Brain microvascular endothelial cell (primary cell): ENCODE data around the gene SLC66A2.

ENCODE experiments used
- DNase-seq: peaks from one replicate; pipeline ENCODE4 v3.0.0-alpha.2; 2020
- H3K27ac ChIP-seq: fragments of 250-450 bp; sonication (Bioruptor Pico); 2 replicates; pipeline ENCODE4 v1.5.1; 2020; ENCODE audit warnings: mild to moderate bottlenecking, moderate library complexity
- H3K27me3 ChIP-seq: fragments of 250-450 bp; sonication (Bioruptor Pico); replicated peaks from 2 replicates; pipeline ENCODE4 v1.5.1; 2020; ENCODE audit warnings: mild to moderate bottlenecking
- H3K36me3 ChIP-seq: fragments of 250-450 bp; sonication (Bioruptor Pico); replicated peaks from 2 replicates; pipeline ENCODE4 v1.5.1; 2020; ENCODE audit warnings: mild to moderate bottlenecking
- H3K4me3 ChIP-seq: 2 replicates; pipeline ENCODE4 v1.5.1; 2011; ENCODE audit warnings: low read depth, mild to moderate bottlenecking, control low read depth, low read length, moderate library complexity
- CTCF ChIP-seq: IDR thresholded peaks from 2 replicates; pipeline ENCODE4 v1.5.1; 2011; ENCODE audit warnings: low read depth, mild to moderate bottlenecking, moderate library complexity, low read length, control low read depth, inconsistent platforms; ENCODE audit errors: missing control alignments
- in situ Hi-C: cut with HindIII; loops from 2 replicates; pipeline ENCODE4 v1.10.0; 2017; ENCODE audit warnings: low sequenced_read_pairs, low pct_ligation_motif_present

SLC66A2 gene

GRCh38 chr18:79934311-79935097 lies 16.9 kb downstream of the SLC66A2 start:
- Histone ChIP-seq H3K27ac (no peak overlapping the region), H3K27me3 (no peaks in the 10 kb centered on the region), H3K36me3 (no peaks in the 10 kb centered on the region), H3K4me3 (no peak overlapping the region)
- no peak for DNase-seq
- in situ Hi-C loops = no loop called here
- peak; percentile 1 for TF ChIP-seq CTCF

GRCh38 chr18:79933765-79934164 lies 17.7 kb downstream of the SLC66A2 start:
- Histone ChIP-seq H3K27ac (no peak overlapping the region), H3K4me3 (no peak overlapping the region), H3K27me3 (no peaks in the 10 kb centered on the region), H3K36me3 (peaks cover 7% of the 10 kb centered on the region)
- in situ Hi-C loops = no loop called here
- peak; percentile 28 for DNase-seq
- TF ChIP-seq CTCF = peak; percentile 30

- H3K27ac ChIP-seq = no peak overlapping the region
- peaks cover 8% of the 10 kb centered on the region for H3K36me3 ChIP-seq
- DNase-seq = no peak
- in situ Hi-C loops = no loop called here
- no peak overlapping the region for H3K4me3 ChIP-seq
- H3K27me3 ChIP-seq = no peaks in the 10 kb centered on the region
- no peak for TF ChIP-seq CTCF
These were observed 18.5 kb downstream of the SLC66A2 start for GRCh38 chr18:79932907-79933306.

GRCh38 chr18:79931475-79931874 lies 20.0 kb downstream of the SLC66A2 start:
- Histone ChIP-seq H3K27me3 (no peaks in the 10 kb centered on the region), H3K36me3 (peaks cover 8% of the 10 kb centered on the region), H3K4me3 (no peak overlapping the region), H3K27ac (no peak overlapping the region)
- no peak for DNase-seq
- TF ChIP-seq CTCF = no peak
- in situ Hi-C loops = no loop called here

- Histone ChIP-seq H3K36me3 (peaks cover 8% of the 10 kb centered on the region), H3K4me3 (no peak overlapping the region), H3K27me3 (no peaks in the 10 kb centered on the region), H3K27ac (no peak overlapping the region)
- in situ Hi-C loops = no loop called here
- no peak for TF ChIP-seq CTCF
- no peak for DNase-seq
These were observed 21.3 kb downstream of the SLC66A2 start for GRCh38 chr18:79930020-79930642.
